HG03025 (cell line): ENCODE measurements around the gene SLC36A1.
"Not testable (repeated sequence)": the region's sequence is repeated elsewhere in the genome, so short reads cannot be mapped to it uniquely, and the experiment has no call there.

Experiments used
- ATAC-seq: cut with Tn5 transposase; IDR thresholded peaks from one replicate; pipeline ENCODE4 v1.9.1; 2021; ENCODE audit warnings: mild to moderate bottlenecking, moderate library complexity; ENCODE audit not compliant: unreplicated experiment, low FRiP score

SLC36A1 gene

DNA sequence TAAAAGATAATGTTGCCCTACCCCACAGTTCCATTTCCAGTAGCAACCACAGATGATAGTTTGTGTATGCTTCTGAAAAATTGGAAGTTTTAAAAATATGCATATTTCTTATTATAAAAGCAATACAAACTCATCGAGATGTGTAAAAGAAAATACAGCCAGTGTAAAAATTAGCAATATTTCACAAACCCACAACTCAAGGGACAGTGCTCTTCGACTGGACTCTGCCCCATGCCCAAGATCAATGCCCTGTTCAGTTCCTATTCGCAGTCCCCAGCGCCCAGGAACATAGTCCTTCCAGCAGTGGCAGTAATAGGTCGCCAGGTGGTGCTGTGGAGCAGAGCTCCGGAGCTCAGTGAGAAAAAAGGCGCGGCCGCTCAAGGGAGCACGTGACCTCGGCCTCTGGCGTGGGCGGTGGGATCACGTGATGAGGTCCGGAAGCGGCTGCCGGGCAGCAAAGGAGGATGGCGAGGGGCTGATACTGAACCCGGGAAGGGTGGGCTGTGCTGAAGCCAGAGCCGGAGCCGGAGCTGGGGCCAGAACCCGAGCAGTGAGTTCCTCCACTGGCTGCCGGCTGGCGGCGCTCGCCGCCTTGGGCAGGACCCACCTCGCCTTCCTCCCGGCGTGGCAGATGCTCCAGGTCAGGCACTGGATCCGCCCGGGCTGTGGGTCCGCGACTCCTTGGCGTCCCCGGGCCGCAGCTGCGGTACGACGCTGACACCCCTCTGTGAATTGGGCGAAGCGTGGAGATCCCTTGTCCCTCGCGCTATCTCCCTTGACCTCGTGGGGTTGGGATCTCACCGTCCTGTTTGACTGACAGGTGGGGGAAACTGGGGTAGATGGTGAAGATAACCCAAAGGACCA is at the start of gene SLC36A1:
SLC36A1 (plus strand) TSS at position 430 of the 864 bp plus-strand sequence. CDS start 11,190 bp downstream, outside the sequence.
- peak; percentile 76 for ATAC-seq

DNA sequence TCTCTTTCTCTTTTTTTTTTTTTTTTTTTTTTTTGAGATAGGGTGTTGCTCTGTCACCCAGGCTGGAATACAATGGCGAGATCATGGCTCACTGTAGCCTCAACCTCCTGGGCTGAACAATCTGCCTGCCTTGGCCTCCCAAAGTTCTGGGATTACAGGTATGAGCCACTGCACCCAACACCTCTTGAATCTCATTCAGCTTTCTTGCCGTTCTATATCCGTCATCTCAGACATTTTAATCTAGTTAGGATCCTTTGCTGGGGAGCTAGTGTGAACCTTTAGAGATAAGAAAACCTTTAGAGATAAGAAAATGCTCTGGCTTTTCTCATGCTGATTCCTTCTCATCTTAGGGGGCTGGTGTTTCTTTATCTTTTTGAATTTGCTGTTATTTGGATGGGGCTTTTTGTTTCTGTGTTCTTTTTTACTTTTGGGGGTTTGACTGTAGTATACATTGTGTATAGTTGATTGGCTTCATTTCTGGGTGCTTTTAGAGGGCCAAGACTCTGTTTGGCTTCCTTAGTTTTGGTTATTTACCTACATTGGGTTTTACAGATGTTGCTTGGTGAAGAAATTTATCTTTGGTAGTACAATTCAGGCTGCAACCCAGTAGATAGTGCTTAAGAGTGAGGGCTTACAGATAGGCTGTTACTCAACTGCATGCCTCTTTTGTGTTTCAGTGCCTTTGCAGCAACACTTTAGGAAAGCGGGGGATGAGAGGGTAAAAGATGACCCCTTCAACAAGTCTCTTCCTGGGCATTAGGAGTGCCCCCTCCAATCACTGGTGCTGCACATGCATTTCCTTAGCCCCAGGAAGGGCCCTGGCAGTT is 41.9 kb upstream of the SLC36A1 start:
- ATAC-seq = no peak

DNA sequence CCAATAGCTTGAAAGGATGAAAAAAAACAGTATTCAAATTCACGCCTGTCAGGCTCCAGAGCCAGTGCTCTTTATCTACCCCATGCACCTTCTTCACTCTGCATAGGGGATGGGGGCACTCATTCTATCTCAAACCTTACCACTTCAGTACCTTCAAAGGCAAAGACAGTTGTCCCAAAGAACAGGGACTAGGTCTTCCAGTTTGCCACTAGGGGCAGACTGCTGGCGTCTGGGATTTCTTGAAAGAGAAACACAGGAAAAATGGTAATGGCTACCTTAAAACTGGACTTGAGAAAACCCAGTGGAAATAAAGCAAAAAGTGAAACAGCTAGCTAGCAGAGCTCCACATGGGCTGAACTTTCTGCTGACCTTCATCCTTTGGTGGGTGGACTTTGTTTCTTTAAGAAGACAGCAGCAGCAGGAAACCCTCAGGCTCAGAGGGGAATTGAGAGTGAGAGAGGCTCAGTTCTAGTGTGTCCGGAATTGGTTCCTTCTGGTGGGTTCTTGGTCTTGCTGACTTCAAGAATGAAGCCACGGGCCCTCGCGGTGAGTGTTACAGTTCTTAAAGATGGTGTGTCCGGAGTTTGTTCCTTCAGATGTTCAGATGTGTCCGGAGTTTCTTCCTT is 41.0 kb upstream of the SLC36A1 start:
- ATAC-seq = no peak

- no peak for ATAC-seq
Measured at GRCh38 chr5:151408591-151409230, 38.7 kb upstream of the SLC36A1 start.

GRCh38 chr5:151413800-151414199 is 33.6 kb upstream of the SLC36A1 start:
- ATAC-seq = no peak

DNA sequence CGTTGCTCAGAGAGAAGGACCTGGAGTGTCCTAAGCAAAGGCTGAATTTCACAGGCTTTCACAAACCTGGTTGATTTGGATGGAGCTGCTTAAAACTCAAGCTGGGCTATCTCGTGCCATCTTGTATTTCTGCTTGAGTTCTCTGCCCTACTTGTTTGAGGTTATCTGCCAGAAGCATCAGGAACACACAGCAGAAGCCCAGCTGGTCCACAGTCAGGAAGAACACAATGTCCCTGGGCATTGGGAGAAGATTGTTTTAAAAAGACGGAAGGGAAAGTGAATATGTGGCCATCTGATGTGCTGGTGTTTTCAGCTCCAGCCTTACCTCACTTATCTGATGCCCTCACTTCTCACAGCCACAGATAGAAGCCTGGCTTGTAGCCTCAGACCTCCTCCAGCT is 32.9 kb upstream of the SLC36A1 start:
- no peak for ATAC-seq

GRCh38 chr5:151417712-151418111 is 29.7 kb upstream of the SLC36A1 start:
- no peak for ATAC-seq

DNA sequence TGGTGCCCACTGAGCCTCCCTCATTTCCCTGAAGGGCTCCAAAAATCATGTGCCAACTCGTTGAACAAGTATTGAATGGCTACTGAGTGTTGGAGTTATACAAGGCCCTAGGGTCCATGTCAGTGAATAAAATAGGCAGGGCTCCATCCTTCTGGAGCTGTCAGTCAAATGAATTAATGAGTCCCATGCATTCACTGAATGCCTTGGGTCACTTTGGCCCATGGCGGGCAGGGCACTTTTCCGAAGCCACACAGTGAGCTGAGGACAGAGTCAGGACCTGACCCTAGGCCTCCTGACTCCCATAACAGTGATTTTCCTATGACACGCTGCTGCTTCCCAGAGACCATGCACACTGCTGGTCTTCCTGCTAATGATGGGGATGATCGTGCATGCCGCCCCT is 27.3 kb upstream of the SLC36A1 start:
- ATAC-seq = no peak

DNA sequence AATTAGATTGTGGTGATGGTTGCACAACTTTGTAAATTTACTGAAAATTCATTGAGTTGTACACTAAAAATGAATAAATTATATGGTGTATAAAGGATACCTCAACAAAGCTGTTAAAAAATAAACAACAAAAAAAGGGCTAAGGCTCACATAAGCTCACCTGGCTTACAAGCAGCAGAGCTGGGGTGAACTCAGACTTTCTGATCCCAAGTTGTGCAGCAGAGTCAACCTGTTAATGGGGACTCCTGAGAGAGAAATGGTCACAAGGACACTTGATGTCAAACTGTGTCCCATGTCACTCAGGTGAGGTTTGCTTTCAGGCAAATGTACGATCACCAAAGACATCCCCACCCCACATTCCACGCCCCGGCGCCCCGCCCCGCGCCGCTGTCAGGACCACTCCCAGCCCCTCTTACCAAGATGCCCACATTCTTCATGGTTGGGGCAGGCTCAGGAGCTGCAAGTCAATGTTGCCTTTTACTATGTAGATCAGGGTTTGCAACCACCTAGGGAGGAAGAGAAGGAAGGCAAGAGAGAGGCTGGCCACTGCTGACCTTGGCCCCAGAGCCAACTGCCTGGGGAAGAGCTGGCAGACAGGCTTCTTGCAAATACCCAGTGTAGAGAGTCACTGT is 22.4 kb upstream of the SLC36A1 start:
- no peak for ATAC-seq

DNA sequence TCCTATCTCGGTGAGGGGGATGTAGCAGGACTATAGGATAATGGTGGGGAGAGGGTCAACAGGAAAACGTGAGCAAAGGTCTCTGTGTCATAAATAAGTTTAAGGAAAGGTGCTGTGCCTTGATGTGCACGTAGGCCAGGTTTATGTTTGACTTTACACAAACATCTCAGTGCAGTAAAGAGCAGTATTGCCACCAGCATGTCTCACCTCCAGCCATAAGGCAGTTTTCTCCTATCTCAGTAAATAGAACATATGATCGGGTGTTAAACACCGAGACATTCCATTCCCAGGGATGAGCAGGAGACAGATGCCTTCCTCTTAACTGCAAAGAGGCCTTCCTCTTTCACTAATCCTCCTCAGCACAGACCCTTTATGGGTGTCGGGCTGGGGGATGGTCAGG is 21.1 kb upstream of the SLC36A1 start:
- ATAC-seq = not testable (repeated sequence)

GRCh38 chr5:151427258-151427657 is 20.1 kb upstream of the SLC36A1 start:
- peak; percentile 99 for ATAC-seq

- ATAC-seq = no peak
Measured at GRCh38 chr5:151430731-151431130, 16.7 kb upstream of the SLC36A1 start.

DNA sequence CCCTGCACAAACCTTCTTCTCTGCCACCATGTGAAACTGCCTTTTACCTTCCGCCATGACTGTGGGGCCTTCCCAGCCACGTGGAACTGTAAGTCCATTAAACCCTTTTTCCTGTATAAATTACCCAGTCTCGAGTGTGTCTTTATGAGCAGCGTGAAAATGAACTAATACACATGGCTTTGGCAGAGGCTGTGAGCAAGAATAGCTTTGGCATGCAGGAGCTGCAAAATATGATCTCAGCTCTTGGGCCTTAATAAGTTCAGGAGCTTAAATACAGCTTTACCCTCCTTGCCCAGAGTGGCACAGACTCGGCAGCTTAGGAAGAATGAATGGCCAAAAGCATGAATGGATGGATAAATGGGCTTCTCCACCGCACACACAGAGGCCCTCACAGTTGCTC is 15.7 kb upstream of the SLC36A1 start:
- no peak for ATAC-seq

GRCh38 chr5:151432210-151432609 is 15.2 kb upstream of the SLC36A1 start:
- no peak for ATAC-seq

DNA sequence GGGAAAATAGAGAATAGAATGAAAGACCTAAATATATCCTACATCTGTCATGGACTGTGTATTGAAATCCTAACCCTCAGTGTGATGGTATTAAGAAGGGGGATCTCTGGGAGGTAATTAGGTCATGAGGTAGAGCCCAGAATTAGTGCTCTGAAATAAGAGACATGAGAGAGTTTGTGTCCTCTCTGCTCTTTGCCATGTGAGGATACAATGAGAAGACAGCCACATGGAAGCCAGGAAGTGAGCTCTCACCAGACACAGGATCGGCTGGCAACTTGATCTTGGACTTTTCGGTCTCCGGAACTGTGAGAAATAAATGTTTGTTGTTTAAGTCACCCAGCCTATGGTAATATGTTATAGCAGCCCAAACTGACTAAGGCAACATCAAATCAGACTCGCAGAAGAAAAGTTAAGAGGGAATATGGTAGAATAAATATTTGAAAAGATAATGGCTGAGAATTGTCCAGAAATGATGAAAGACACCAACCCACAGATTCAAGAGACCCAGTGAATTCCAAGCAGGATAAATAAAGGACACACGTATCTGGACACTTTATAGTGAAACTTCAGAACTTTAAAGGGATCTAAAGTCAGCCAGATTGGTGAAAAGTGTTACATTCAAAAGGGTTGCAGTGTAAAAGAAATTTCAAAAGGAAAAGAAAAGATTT is 12.7 kb upstream of the SLC36A1 start:
- ATAC-seq = no peak

GRCh38 chr5:151448038-151448985 is 909 bp downstream of the SLC36A1 start:
- ATAC-seq = peak; percentile 9

- no peak for ATAC-seq
Measured at GRCh38 chr5:151449297-151449696, 1.9 kb downstream of the SLC36A1 start.

- no peak for ATAC-seq
Measured at GRCh38 chr5:151449839-151450238, 2.4 kb downstream of the SLC36A1 start.
